SK-N-SH (cell line): ENCODE results near the gene LINGO4. TPM values are rescaled to one million over a fixed set of nuclear protein-coding genes. Genes with fewer than 3 reads are reported as not detected.

Source experiments
- CTCF ChIA-PET: fragments of 300-600, 350-600 bp; formaldehyde crosslinking; extraction: SDS; loops from one replicate; lab custom pipeline; 2021; lab: Yijun Ruan, JAX
- POLR2A ChIA-PET: fragments of 350-600 bp; sonication (Branson Sonifier 250); formaldehyde crosslinking; extraction: SDS; loops from one replicate; lab custom pipeline; 2020; ENCODE audit warnings: antibody characterized with exemption, inconsistent platforms; lab: Yijun Ruan, JAX
- DNase-seq: peaks from one replicate; pipeline ENCODE4 v3.0.0; 2012
- H2AFZ ChIP-seq: fragments of 200-600 bp; sonication (generic); 2 replicates; pipeline ENCODE4 v1.8.1; 2016; ENCODE audit warnings: antibody characterized with exemption, mild to moderate bottlenecking, low read depth
- H3F3A ChIP-seq: fragments of 200-600 bp; sonication (generic); replicated peaks from 2 replicates; pipeline ENCODE3; 2016; ENCODE audit warnings: antibody characterized with exemption, mild to moderate bottlenecking; ENCODE audit not compliant: insufficient read depth
- H3K27ac ChIP-seq, 2 experiments: fragments of 200-500 bp in 1 of 2; fragments of 200-600 bp in 1 of 2; sonication (Bioruptor generic) in 1 of 2; sonication (generic), shearing (Covaris generic) in 1 of 2; 2 replicates each; pipeline versions ENCODE4 v1.5.1 to v1.6.1; 2014 to 2016; ENCODE audit warnings: low read depth in 2 of 2, inconsistent platforms in 1 of 2, low read length in 1 of 2, mild to moderate bottlenecking in 1 of 2, mixed read lengths in 1 of 2
- H3K27me3 ChIP-seq: fragments of 200-600 bp; sonication (generic), shearing (Covaris generic); 2 replicates; pipeline ENCODE4 v1.6.1; 2016; ENCODE audit warnings: mixed run types; ENCODE audit not compliant: insufficient read depth
- H3K36me3 ChIP-seq, 2 experiments: fragments of 200-500 bp in 1 of 2; fragments of 200-600 bp in 1 of 2; sonication (Bioruptor generic) in 1 of 2; sonication (generic) in 1 of 2; replicated peaks in 1 of 2; 2 replicates each; pipeline versions ENCODE3 to v1.5.1; 2014 to 2016; ENCODE audit warnings: low read length in 1 of 2, mild to moderate bottlenecking in 1 of 2; ENCODE audit not compliant: insufficient read depth in 2 of 2, control insufficient read depth in 1 of 2
- H3K4me1 ChIP-seq, 2 experiments: fragments of 200-500 bp in 1 of 2; fragments of 200-600 bp in 1 of 2; sonication (Bioruptor generic) in 1 of 2; sonication (generic), shearing (Covaris generic) in 1 of 2; 2 replicates each; pipeline versions ENCODE4 v1.5.1 to v1.6.1; 2014 to 2016; ENCODE audit warnings: low read depth in 1 of 2, low read length in 1 of 2, mixed run types in 1 of 2; ENCODE audit not compliant: insufficient read depth in 2 of 2, control insufficient read depth in 1 of 2
- H3K4me2 ChIP-seq: fragments of 200-600 bp; sonication (generic), shearing (Covaris generic); 2 replicates; pipeline ENCODE4 v1.6.1; 2017; ENCODE audit warnings: mixed run types
- H3K4me3 ChIP-seq, 2 experiments: fragments of 200-500 bp in 1 of 2; fragments of 200-600 bp in 1 of 2; sonication (Bioruptor generic) in 1 of 2; sonication (generic), shearing (Covaris generic) in 1 of 2; 2 replicates each; pipeline versions ENCODE4 v1.5.1 to v1.8.1; 2014 to 2016; ENCODE audit warnings: low read depth in 2 of 2, inconsistent platforms in 1 of 2, low read length in 1 of 2, mild to moderate bottlenecking in 1 of 2, mixed read lengths in 1 of 2, moderate library complexity in 1 of 2
- H3K79me2 ChIP-seq: fragments of 200-600 bp; sonication (generic); 2 replicates; pipeline ENCODE4 v1.8.1; 2017; ENCODE audit warnings: mild to moderate bottlenecking; ENCODE audit not compliant: insufficient read depth
- H3K9ac ChIP-seq: fragments of 200-600 bp; sonication (generic); 2 replicates; pipeline ENCODE4 v1.6.1; 2017; ENCODE audit warnings: mixed run types
- H3K9me2 ChIP-seq: fragments of 200-600 bp; sonication (generic); 2 replicates; pipeline ENCODE4 v1.6.1; 2017; ENCODE audit warnings: mixed run types
- H3K9me3 ChIP-seq: fragments of 200-600 bp; sonication (generic); 2 replicates; pipeline ENCODE4 v1.6.1; 2017; ENCODE audit warnings: mixed run types, mild to moderate bottlenecking, moderate library complexity
- H4K20me1 ChIP-seq: fragments of 200-600 bp; sonication (generic); 2 replicates; pipeline ENCODE4 v1.6.1; 2017; ENCODE audit warnings: mild to moderate bottlenecking, mixed run types; ENCODE audit not compliant: insufficient read depth
- CHD2 ChIP-seq: fragments of 150-350 bp; IDR thresholded peaks from 2 replicates; pipeline ENCODE4 v1.6.1; 2018; ENCODE audit warnings: low read length; ENCODE audit not compliant: partially characterized antibody
- CTCF ChIP-seq: fragments of 200-600 bp; sonication (generic); IDR thresholded peaks from 2 replicates; pipeline ENCODE4 v1.6.1; 2017; ENCODE audit warnings: antibody characterized with exemption, mild to moderate bottlenecking, moderate library complexity
- ELF1 ChIP-seq: IDR thresholded peaks from 2 replicates; pipeline ENCODE4 v1.4.0; 2012
- GABPA ChIP-seq: IDR thresholded peaks from 2 replicates; pipeline ENCODE4 v1.4.0; 2012; ENCODE audit warnings: low read depth, mild to moderate bottlenecking
- GATA2 ChIP-seq: sonication (generic); formaldehyde crosslinking; IDR thresholded peaks from 2 replicates; pipeline ENCODE4 v1.5.0; 2020; ENCODE audit warnings: mild to moderate bottlenecking, missing genetic modification reagents
- JUND ChIP-seq: IDR thresholded peaks from 2 replicates; pipeline ENCODE4 v1.4.0; 2012
- MEF2A ChIP-seq: IDR thresholded peaks from 2 replicates; pipeline ENCODE4 v1.4.0; 2012; ENCODE audit warnings: low read depth, borderline replicate concordance
- MXI1 ChIP-seq: IDR thresholded peaks from 2 replicates; pipeline ENCODE4 v1.6.1; 2012; ENCODE audit warnings: mild to moderate bottlenecking, low read depth, low read length, improper control_type of control experiment
- NFIC ChIP-seq: IDR thresholded peaks from 2 replicates; pipeline ENCODE4 v1.4.0; 2012; ENCODE audit warnings: borderline replicate concordance
- RFX5 ChIP-seq: IDR thresholded peaks from 2 replicates; pipeline ENCODE4 v1.6.1; 2012; ENCODE audit warnings: mild to moderate bottlenecking, improper control_type of control experiment, low read length
- RXRA ChIP-seq: IDR thresholded peaks from 2 replicates; pipeline ENCODE4 v1.4.0; 2012; ENCODE audit warnings: low read depth, mild to moderate bottlenecking, borderline replicate concordance
- SIN3A ChIP-seq: IDR thresholded peaks from 2 replicates; pipeline ENCODE4 v1.6.1; 2012; ENCODE audit warnings: low read depth, mild to moderate bottlenecking, low read length, moderate library complexity, borderline replicate concordance
- TCF12 ChIP-seq: IDR thresholded peaks from 2 replicates; pipeline ENCODE4 v1.4.0; 2012
- YY1 ChIP-seq: IDR thresholded peaks from 2 replicates; pipeline ENCODE4 v1.4.0; 2012; ENCODE audit warnings: low read depth, mild to moderate bottlenecking
- WGBS: methylation state at CpG from one replicate; pipeline ENCODE4 v1.1.6; 2017; ENCODE audit warnings: low lambda C conversion rate; 5-methylcytosine and 5-hydroxymethylcytosine counted together
- polyA plus RNA-seq, 3 experiments: library from polyadenylated mRNA; depleted of rRNA; stranded (reverse); fragments of >200 nt; gene quantifications; 2 replicates each; pipeline ENCODE4 v1.2.3, GENCODE V29; 2012
- TF ChIP-seq, protein P1 (sequence below): IDR thresholded peaks from 2 replicates; pipeline ENCODE4; 2012
- TF ChIP-seq, protein P2 (sequence below): IDR thresholded peaks from 2 replicates; pipeline ENCODE4 v1.6.1; 2012; ENCODE audit warnings: mild to moderate bottlenecking, low read depth, low read length, moderate library complexity

The LINGO4 gene
- polyA plus RNA-seq, 1 of the 3 experiments (the other 2 are of a cell fraction): not detected

DNA sequence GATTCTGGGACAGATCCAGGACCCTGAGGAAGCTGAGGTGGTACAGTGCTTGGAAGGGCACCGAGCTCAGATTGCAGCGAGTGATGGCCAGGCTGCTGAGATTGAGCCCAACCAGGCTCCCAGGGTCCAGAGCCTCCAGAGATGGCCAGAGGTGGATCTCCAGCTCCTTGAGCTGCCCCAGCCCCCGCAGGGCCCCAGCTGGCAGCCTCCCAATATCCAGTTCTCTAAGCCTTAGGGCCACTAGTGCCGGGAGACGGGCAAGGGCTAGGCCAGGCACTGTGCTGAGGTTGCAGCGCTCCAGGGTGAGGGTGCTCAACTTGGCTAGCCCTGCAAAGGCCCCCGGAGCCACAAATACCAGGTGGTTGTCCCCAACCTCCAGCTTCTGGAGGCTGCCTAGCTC lies 3.4 kb downstream of the LINGO4 start:
- peaks cover 0 to 53% of the 10 kb centered on the region in 2 experiments; a peak in 2 of 4 replicates for H3K4me1 ChIP-seq
- WGBS: 100% methylated on average over 2 of the region's 7 CpGs
- TF ChIP-seq GABPA (no peak), YY1 (no peak)
- peaks cover 53% of the 10 kb centered on the region for H3K27me3 ChIP-seq
- H4K20me1 ChIP-seq: no peaks in the 10 kb centered on the region
- H3K4me3 ChIP-seq: no peak overlapping the region
- H3K36me3 ChIP-seq: no peaks in the 10 kb centered on the region
- H3K9me3 ChIP-seq: no peaks in the 10 kb centered on the region
- POLR2A ChIA-PET: interaction anchor here (1.8 kb wide), 1 partner anchor 18 kb away, joined by 7 read pairs; no protein-coding TSS in a partner anchor
- no peaks in the 10 kb centered on the region for H3F3A ChIP-seq
- H3K27ac ChIP-seq: no peak overlapping the region; a peak in 1 of 4 replicates
- no peak overlapping the region for H3K4me2 ChIP-seq
- H3K9ac ChIP-seq: no peak overlapping the region
- no peak for DNase-seq
- H3K79me2 ChIP-seq: no peaks in the 10 kb centered on the region
- H2AFZ ChIP-seq: no peak overlapping the region
- CTCF ChIA-PET: interaction anchor here (1.7 to 2.5 kb wide), 2 partner anchors 13 to 35 kb away, joined by 4 to 9 read pairs; no protein-coding TSS in a partner anchor
- H3K9me2 ChIP-seq: no peaks in the 10 kb centered on the region

GRCh38 chr1:151801310-151801820 lies 3.9 kb downstream of the LINGO4 start:
- TF ChIP-seq CTCF (no peak), MEF2A (no peak), GABPA (no peak)
- Histone ChIP-seq H3K79me2 (no peaks in the 10 kb centered on the region), H3K9me2 (no peaks in the 10 kb centered on the region), H4K20me1 (no peaks in the 10 kb centered on the region), H3K36me3 (no peaks in the 10 kb centered on the region), H3K9me3 (no peaks in the 10 kb centered on the region), H3F3A (no peaks in the 10 kb centered on the region), H3K27me3 (peaks cover 53% of the 10 kb centered on the region), H3K4me2 (no peak overlapping the region), H3K9ac (no peak overlapping the region), H3K4me1 (peaks cover 0 to 51% of the 10 kb centered on the region in 2 experiments; a peak in 2 of 4 replicates), H2AFZ (no peak overlapping the region), H3K27ac (no peak overlapping the region; a peak in 1 of 4 replicates), H3K4me3 (no peak overlapping the region)
- DNase-seq: no peak
- POLR2A ChIA-PET: no interaction called here
- CTCF ChIA-PET: interaction anchor here (2.5 kb wide), 1 partner anchor 12 kb away, joined by 9 read pairs; no protein-coding TSS in a partner anchor
- whole genome bisulfite sequencing: 84% methylated on average over 8 of the region's 12 CpGs

DNA sequence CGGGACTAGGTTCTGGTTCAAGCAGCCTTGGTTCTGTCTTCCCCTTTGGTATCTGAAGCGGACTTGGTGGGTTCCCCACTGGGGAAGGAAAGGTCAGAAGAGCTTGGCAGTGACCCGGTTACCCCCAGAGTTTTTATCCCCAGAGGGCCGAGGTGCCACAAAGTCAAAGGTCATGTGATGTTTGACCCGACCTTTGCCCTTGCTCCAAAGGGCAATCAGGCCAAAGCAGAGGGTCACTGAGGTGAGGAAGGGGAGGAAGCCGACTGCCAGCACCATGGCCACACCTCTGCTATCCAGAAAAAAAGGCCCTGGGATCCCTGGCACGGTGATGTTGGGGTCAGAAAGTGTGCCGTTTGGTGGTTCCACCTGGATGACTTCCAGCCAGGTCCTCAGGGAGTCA lies 4.4 kb downstream of the LINGO4 start:
- no peak overlapping the region for H2AFZ ChIP-seq
- POLR2A ChIA-PET: no interaction called here
- no peaks in the 10 kb centered on the region for H3K79me2 ChIP-seq
- peaks cover 47% of the 10 kb centered on the region for H3K27me3 ChIP-seq
- H3K4me2 ChIP-seq: no peak overlapping the region
- no peak overlapping the region; a peak in 1 of 4 replicates for H3K27ac ChIP-seq
- H3F3A ChIP-seq: no peaks in the 10 kb centered on the region
- no peak overlapping the region for H3K9ac ChIP-seq
- DNase-seq: no peak
- CTCF ChIA-PET: interaction anchor here (0.6 kb wide), 1 partner anchor 1545 kb away, joined by 3 read pairs; no protein-coding TSS in a partner anchor
- H3K4me1 ChIP-seq: peaks cover 0 to 46% of the 10 kb centered on the region in 2 experiments; a peak in 2 of 4 replicates
- no peak overlapping the region for H3K4me3 ChIP-seq
- 56% methylated on average over 6 of the region's 8 CpGs for WGBS
- no peaks in the 10 kb centered on the region for H3K9me3 ChIP-seq
- no peaks in the 10 kb centered on the region for H3K9me2 ChIP-seq
- H3K36me3 ChIP-seq: no peaks in the 10 kb centered on the region
- no peaks in the 10 kb centered on the region for H4K20me1 ChIP-seq
- TF ChIP-seq MXI1 (no peak), YY1 (no peak), ELF1 (no peak), RXRA (no peak), TCF12 (no peak), SIN3A (no peak), GATA2 (CRISPR knock-in tag) (no peak), CHD2 (no peak), RFX5 (no peak), JUND (no peak), NFIC (no peak)
- TF ChIP-seq, protein P1, sequence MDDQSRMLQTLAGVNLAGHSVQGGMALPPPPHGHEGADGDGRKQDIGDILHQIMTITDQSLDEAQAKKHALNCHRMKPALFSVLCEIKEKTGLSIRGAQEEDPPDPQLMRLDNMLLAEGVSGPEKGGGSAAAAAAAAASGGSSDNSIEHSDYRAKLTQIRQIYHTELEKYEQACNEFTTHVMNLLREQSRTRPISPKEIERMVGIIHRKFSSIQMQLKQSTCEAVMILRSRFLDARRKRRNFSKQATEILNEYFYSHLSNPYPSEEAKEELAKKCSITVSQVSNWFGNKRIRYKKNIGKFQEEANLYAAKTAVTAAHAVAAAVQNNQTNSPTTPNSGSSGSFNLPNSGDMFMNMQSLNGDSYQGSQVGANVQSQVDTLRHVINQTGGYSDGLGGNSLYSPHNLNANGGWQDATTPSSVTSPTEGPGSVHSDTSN: no peak
- TF ChIP-seq, protein P2, sequence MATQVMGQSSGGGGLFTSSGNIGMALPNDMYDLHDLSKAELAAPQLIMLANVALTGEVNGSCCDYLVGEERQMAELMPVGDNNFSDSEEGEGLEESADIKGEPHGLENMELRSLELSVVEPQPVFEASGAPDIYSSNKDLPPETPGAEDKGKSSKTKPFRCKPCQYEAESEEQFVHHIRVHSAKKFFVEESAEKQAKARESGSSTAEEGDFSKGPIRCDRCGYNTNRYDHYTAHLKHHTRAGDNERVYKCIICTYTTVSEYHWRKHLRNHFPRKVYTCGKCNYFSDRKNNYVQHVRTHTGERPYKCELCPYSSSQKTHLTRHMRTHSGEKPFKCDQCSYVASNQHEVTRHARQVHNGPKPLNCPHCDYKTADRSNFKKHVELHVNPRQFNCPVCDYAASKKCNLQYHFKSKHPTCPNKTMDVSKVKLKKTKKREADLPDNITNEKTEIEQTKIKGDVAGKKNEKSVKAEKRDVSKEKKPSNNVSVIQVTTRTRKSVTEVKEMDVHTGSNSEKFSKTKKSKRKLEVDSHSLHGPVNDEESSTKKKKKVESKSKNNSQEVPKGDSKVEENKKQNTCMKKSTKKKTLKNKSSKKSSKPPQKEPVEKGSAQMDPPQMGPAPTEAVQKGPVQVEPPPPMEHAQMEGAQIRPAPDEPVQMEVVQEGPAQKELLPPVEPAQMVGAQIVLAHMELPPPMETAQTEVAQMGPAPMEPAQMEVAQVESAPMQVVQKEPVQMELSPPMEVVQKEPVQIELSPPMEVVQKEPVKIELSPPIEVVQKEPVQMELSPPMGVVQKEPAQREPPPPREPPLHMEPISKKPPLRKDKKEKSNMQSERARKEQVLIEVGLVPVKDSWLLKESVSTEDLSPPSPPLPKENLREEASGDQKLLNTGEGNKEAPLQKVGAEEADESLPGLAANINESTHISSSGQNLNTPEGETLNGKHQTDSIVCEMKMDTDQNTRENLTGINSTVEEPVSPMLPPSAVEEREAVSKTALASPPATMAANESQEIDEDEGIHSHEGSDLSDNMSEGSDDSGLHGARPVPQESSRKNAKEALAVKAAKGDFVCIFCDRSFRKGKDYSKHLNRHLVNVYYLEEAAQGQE: no peak
